ENCODE measurements around the gene CDKAL1. TPM values are rescaled to one million over a fixed set of nuclear protein-coding genes. Genes with fewer than 3 reads are reported as not detected.

Gene CDKAL1
- total RNA-seq, 1 donor from 2014 or later: 13.4 TPM

DNA sequence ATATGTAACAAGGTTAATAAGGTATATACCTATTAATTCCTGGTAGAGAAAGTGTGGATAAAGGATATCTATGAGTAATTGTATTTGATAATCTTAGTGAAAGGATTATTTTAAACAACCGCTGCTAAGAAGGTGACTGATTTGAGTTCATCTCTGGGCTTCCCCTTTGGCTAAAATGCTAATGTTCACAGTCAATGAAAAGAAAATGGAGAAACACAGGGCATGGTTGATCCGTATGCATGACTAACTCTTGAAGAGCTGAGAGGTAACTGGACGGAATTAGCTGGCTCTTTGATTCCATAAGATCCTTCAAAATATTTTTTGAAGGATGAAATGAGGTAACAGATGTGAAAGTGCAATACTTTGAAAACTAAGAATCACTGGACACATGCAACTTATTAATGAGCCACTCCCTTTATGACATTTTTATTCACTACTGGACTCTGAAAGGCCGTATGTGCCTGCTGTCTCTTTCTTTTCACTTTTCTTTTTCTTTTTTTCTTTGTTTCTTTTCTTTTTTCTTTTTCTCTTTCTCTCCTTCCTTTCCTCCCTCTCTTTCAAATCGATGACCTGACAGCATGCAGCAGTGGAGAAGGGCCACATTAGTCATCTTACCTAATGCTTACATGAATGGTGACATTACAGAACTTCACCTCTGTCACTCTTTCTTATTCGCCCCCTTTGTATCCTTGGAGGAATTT, 464.6 kb downstream of the CDKAL1 start:
- DNase-seq (ENCODE audit: low read depth): no peak

DNA sequence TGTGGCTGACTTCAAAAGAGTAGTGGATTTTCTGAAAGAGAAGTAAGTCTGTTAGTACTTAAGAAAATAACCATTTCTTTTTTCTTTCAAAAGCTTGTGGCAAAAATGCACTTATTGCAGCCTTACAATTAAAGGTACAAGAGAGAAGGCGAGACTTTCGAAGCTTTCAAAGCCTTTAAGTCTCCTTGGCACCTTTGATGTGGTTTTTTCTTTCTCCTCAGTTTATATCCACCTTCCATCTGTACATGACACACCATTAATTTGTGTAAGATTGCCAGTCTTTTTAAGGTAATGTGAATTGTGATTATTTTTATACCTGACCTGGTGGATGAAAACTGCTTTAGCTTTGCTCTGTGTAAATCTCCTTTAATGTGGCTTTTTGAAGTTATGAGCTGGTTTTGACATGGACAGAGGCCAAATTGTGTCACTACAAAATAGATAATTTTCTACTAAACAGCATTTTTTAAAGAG, 466.1 kb downstream of the CDKAL1 start:
- Histone ChIP-seq H3K27me3 (ENCODE audit: control insufficient read depth, insufficient read depth, low read length) (no peaks in the 10 kb centered on the region), H3K36me3 (ENCODE audit: control insufficient read depth, insufficient read depth, low read length) (no peaks in the 10 kb centered on the region), H3K4me3 (ENCODE audit: low read depth, low read length) (no peak overlapping the region)
- TF ChIP-seq, protein P1, sequence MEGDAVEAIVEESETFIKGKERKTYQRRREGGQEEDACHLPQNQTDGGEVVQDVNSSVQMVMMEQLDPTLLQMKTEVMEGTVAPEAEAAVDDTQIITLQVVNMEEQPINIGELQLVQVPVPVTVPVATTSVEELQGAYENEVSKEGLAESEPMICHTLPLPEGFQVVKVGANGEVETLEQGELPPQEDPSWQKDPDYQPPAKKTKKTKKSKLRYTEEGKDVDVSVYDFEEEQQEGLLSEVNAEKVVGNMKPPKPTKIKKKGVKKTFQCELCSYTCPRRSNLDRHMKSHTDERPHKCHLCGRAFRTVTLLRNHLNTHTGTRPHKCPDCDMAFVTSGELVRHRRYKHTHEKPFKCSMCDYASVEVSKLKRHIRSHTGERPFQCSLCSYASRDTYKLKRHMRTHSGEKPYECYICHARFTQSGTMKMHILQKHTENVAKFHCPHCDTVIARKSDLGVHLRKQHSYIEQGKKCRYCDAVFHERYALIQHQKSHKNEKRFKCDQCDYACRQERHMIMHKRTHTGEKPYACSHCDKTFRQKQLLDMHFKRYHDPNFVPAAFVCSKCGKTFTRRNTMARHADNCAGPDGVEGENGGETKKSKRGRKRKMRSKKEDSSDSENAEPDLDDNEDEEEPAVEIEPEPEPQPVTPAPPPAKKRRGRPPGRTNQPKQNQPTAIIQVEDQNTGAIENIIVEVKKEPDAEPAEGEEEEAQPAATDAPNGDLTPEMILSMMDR (IDR thresholded peaks at IDR 0.05; ENCODE audit: insufficient read depth, low read length, severe bottlenecking): no peak
- FAIRE-seq: no peak
- no peak for DNase-seq (ENCODE audit: low read depth)

More for the DNA sequence above, 464.6 kb downstream of the CDKAL1 start:
- H3K27me3 ChIP-seq (ENCODE audit: control insufficient read depth, insufficient read depth, low read length): no peaks in the 10 kb centered on the region
- FAIRE-seq: no peak
- H3K4me3 ChIP-seq (ENCODE audit: low read depth, low read length): no peak overlapping the region
- TF ChIP-seq, protein P1 (IDR thresholded peaks at IDR 0.05; ENCODE audit: insufficient read depth, low read length, severe bottlenecking): no peak
- no peaks in the 10 kb centered on the region for H3K36me3 ChIP-seq (ENCODE audit: control insufficient read depth, insufficient read depth, low read length)

DNA sequence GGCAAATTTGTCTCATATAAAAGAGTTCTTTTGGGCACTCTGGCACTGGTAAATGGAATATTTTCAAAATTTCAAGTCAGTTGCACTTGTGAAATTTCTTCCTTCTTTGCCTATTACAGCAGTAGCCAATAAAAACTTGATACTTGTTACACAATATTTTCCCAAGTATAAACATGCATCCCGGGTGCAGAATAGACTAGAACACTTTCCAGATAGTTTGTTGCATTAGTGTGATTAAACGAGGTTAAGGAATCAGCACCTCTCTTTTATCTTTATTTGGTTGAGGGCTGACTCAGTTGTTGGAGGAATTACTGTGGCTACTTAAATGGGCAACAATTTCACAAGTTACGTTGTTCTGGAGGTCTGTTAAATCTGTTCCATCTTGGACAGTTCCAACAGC, 467.5 kb downstream of the CDKAL1 start:
- DNase-seq (ENCODE audit: low read depth) (peak; percentile 75), FAIRE-seq (no peak)
- TF ChIP-seq, protein P1 (IDR thresholded peaks at IDR 0.05; ENCODE audit: insufficient read depth, low read length, severe bottlenecking): no peak
- H3K36me3 ChIP-seq (ENCODE audit: control insufficient read depth, insufficient read depth, low read length): no peaks in the 10 kb centered on the region
- H3K27me3 ChIP-seq (ENCODE audit: control insufficient read depth, insufficient read depth, low read length): no peaks in the 10 kb centered on the region
- no peak overlapping the region for H3K4me3 ChIP-seq (ENCODE audit: low read depth, low read length)

DNA sequence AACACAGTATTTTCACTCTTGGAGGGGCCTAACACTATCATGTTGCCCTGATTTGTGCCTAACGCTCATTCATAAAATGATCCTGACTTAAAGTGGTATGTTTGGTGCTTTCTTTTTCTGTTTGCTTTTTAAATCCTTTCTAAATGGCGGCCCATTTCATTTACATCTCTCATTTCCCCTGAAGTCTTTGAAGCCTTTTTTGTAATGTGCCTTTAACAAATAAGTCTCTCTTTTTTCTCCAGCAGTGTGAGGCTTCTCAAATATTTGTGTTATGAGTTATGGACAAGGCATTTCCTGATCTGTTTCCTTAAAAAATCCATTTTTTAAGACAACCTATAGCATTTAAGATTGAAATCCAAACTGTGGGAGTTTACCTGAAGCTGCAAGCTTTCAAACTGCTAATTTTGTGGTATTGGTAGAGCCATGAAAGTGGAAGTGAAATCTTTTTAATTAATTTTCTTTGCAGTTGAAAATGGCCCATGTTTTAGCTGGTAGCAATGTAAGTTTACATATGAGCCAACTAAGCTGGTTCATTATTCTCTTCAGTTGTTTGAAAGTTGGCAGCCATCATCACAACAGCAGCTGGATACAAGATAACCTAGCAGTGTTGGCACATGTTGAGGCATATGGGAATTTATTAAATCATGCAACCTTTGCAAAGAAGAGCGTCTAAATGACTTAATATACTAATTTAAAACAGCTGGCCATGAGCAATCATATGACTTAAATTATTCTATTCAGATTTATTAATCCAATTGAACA, 469.7 kb downstream of the CDKAL1 start:
- no peak for FAIRE-seq
- peak; percentile 80 for DNase-seq (ENCODE audit: low read depth)
- TF ChIP-seq, protein P1 (IDR thresholded peaks at IDR 0.05; ENCODE audit: insufficient read depth, low read length, severe bottlenecking): no peak
- H3K4me3 ChIP-seq (ENCODE audit: low read depth, low read length): no peak overlapping the region
- no peaks in the 10 kb centered on the region for H3K27me3 ChIP-seq (ENCODE audit: control insufficient read depth, insufficient read depth, low read length)
- H3K36me3 ChIP-seq (ENCODE audit: control insufficient read depth, insufficient read depth, low read length): no peaks in the 10 kb centered on the region

DNA sequence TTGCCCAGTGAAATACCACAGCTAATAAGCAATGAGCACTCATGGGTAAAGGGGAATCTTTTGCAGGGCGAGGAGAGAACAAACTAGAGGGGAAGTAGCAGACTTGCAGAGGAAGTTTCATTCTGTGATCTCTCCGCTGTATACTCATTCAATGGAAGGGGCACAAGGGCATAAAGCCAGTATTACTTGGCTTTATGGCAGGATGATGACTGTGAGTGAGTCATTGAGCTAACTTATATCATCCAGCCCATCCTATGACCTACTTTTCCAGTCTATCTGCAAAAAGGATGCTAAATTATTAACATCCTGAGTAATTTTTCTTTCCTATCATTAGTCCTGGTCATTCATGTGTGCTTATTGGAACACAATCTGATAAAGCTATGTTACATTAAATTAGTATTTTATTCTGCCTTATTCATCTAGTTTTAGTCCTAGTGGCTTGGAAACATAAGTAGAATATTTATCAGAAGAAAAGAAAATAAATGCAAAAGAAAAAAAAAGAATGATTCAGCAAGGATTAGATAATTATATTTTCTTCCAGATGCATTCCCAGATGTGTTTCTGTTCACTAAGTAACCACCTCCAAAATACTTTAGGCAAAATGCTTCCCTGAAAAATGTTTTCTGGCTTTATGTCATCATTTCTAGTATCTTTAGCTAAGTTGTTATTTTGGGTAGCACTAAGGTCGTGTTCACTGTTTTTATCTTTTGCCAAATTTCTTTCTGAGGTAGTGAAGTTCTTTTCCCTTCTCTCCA, 471.7 kb downstream of the CDKAL1 start:
- FAIRE-seq (no peak), DNase-seq (ENCODE audit: low read depth) (peak; percentile 95)

More for the DNA sequence above, 471.7 kb downstream of the CDKAL1 start:
- H3K36me3 ChIP-seq (ENCODE audit: control insufficient read depth, insufficient read depth, low read length): no peaks in the 10 kb centered on the region
- no peak overlapping the region for H3K4me3 ChIP-seq (ENCODE audit: low read depth, low read length)
- H3K27me3 ChIP-seq (ENCODE audit: control insufficient read depth, insufficient read depth, low read length): no peaks in the 10 kb centered on the region
- TF ChIP-seq, protein P1 (IDR thresholded peaks at IDR 0.05; ENCODE audit: insufficient read depth, low read length, severe bottlenecking): no peak
